IMR-90 (cell line): ENCODE measurements around the gene ADGRF1. TPM values are rescaled to one million over a fixed set of nuclear protein-coding genes. Genes with fewer than 3 reads are reported as not detected.

Experiments
- ATAC-seq: fragments of 200-7000 bp; cut with Tn5 transposase; 2 replicates; pipeline ENCODE4 v1.9.1; 2020; ENCODE audit warnings: low read depth, mild to moderate bottlenecking, moderate library complexity
- BruUV-seq: library from RNA; stranded (reverse); fragments of 400-500 nt; replicated peaks from 2 replicates; lab custom pipeline; 2021; lab: Mats Ljungman, UMichigan
- CTCF ChIA-PET: fragments of 300-600 bp; formaldehyde crosslinking; extraction: SDS; loops from one replicate; lab custom pipeline; 2021; ENCODE audit warnings: antibody characterized with exemption; lab: Yijun Ruan, JAX
- POLR2A ChIA-PET: fragments of 300-600 bp; sonication (Branson Sonifier 250); formaldehyde crosslinking; loops from one replicate; lab custom pipeline; 2022; ENCODE audit warnings: antibody characterized with exemption; ENCODE audit not compliant: unreplicated experiment; lab: Charles Lee
- DNase-seq: peaks from one replicate; pipeline ENCODE4 v3.0.0; 2013
- H2AFZ ChIP-seq: replicated peaks from 2 replicates; pipeline ENCODE3; 2013; ENCODE audit warnings: low read length, mild to moderate bottlenecking; ENCODE audit not compliant: poor library complexity
- H2AK5ac ChIP-seq: 2 replicates; pipeline ENCODE4 v1.6.1; 2013; ENCODE audit warnings: low read depth, low read length, inconsistent platforms
- H2AK9ac ChIP-seq: replicated peaks from 2 replicates; pipeline ENCODE3; 2013; ENCODE audit warnings: mild to moderate bottlenecking, low read depth, low read length, moderate library complexity; ENCODE audit not compliant: poor library complexity
- H2BK120ac ChIP-seq: 2 replicates; pipeline ENCODE4 v1.6.1; 2013; ENCODE audit warnings: low read depth, low read length, inconsistent platforms
- H2BK15ac ChIP-seq: 3 replicates; pipeline ENCODE4 v1.6.1; 2013; ENCODE audit warnings: low read depth, low read length, inconsistent platforms
- H2BK20ac ChIP-seq: 2 replicates; pipeline ENCODE4 v1.6.1; 2013; ENCODE audit warnings: low read depth, mild to moderate bottlenecking, inconsistent platforms, low read length, moderate library complexity
- H2BK5ac ChIP-seq: 2 replicates; pipeline ENCODE4 v1.6.1; 2013; ENCODE audit warnings: mild to moderate bottlenecking, low read depth, low read length, inconsistent platforms; ENCODE audit not compliant: poor library complexity, severe bottlenecking
- H3K14ac ChIP-seq: replicated peaks from 2 replicates; pipeline ENCODE4 v1.6.1; 2013; ENCODE audit warnings: low read depth, low read length, inconsistent platforms
- H3K18ac ChIP-seq: 2 replicates; pipeline ENCODE4 v1.6.1; 2013; ENCODE audit warnings: low read depth, low read length, control low read depth
- H3K23ac ChIP-seq: 2 replicates; pipeline ENCODE4 v1.6.1; 2013; ENCODE audit warnings: low read depth, low read length, inconsistent platforms
- H3K27ac ChIP-seq: 2 replicates; pipeline ENCODE4 v1.5.1; 2013; ENCODE audit warnings: mild to moderate bottlenecking, control low read depth, low read length; ENCODE audit not compliant: insufficient read depth
- H3K27me3 ChIP-seq: 2 replicates; pipeline ENCODE4 v1.6.1; 2013; ENCODE audit warnings: low read length; ENCODE audit not compliant: control insufficient read depth, insufficient read depth
- H3K36me3 ChIP-seq: 2 replicates; pipeline ENCODE4 v1.6.1; 2013; ENCODE audit warnings: low read length, mixed read lengths; ENCODE audit not compliant: control insufficient read depth, insufficient read depth
- H3K4ac ChIP-seq: 2 replicates; pipeline ENCODE4 v1.6.1; 2013; ENCODE audit warnings: low read depth, low read length, inconsistent platforms
- H3K4me1 ChIP-seq: 2 replicates; pipeline ENCODE4 v1.6.1; 2013; ENCODE audit warnings: low read length, mixed read lengths; ENCODE audit not compliant: control insufficient read depth, insufficient read depth
- H3K4me2 ChIP-seq: 2 replicates; pipeline ENCODE4 v1.6.1; 2013; ENCODE audit warnings: low read depth, mild to moderate bottlenecking, control low read depth, low read length, moderate library complexity
- H3K4me3 ChIP-seq: 2 replicates; pipeline ENCODE4 v1.5.1; 2013; ENCODE audit warnings: low read depth, mild to moderate bottlenecking, control low read depth, low read length, moderate library complexity; ENCODE audit not compliant: insufficient read depth
- H3K56ac ChIP-seq: 2 replicates; pipeline ENCODE4 v1.6.1; 2013; ENCODE audit warnings: low read length, inconsistent platforms; ENCODE audit not compliant: insufficient read depth; ENCODE audit errors: extremely low read depth
- H3K79me1 ChIP-seq, 2 experiments: 2 replicates each; pipeline ENCODE4 v1.6.1; 2013; ENCODE audit warnings: low read length in 2 of 2, inconsistent platforms in 1 of 2, low read depth in 1 of 2
- H3K9ac ChIP-seq: 2 replicates; pipeline ENCODE4 v1.6.1; 2013; ENCODE audit warnings: low read depth, low read length, control low read depth
- H3K9me1 ChIP-seq: 2 replicates; pipeline ENCODE4 v1.6.1; 2013; ENCODE audit warnings: low read length, inconsistent platforms; ENCODE audit not compliant: insufficient read depth
- H3K9me3 ChIP-seq: 2 replicates; pipeline ENCODE4 v1.6.1; 2013; ENCODE audit warnings: low read length; ENCODE audit not compliant: control insufficient read depth, insufficient read depth
- H4K20me1 ChIP-seq: 2 replicates; pipeline ENCODE4 v1.6.1; 2013; ENCODE audit warnings: low read length, inconsistent platforms; ENCODE audit not compliant: insufficient read depth
- H4K5ac ChIP-seq: 2 replicates; pipeline ENCODE4 v1.6.1; 2013; ENCODE audit warnings: mild to moderate bottlenecking, low read depth, low read length, control low read depth
- H4K8ac ChIP-seq, 2 experiments: 2 replicates each; pipeline ENCODE4 v1.6.1; 2013; ENCODE audit warnings: low read depth in 2 of 2, low read length in 2 of 2, control low read depth in 1 of 2, inconsistent platforms in 1 of 2
- H4K91ac ChIP-seq: 2 replicates; pipeline ENCODE4 v1.6.1; 2013; ENCODE audit warnings: low read depth, low read length, inconsistent platforms; ENCODE audit not compliant: insufficient read depth
- BHLHE40 ChIP-seq: fragments of 150-350 bp; IDR thresholded peaks from 2 replicates; pipeline ENCODE4 v1.6.1; 2016; ENCODE audit warnings: mild to moderate bottlenecking, low read depth, low read length
- CEBPB ChIP-seq: IDR thresholded peaks from 2 replicates; pipeline ENCODE4 v1.6.1; 2012; ENCODE audit warnings: low read depth, low read length, improper control_type of control experiment
- CHD1 ChIP-seq: IDR thresholded peaks from 2 replicates; pipeline ENCODE4 v1.6.1; 2012; ENCODE audit warnings: low read depth, low read length, improper control_type of control experiment
- CTCF ChIP-seq: conservative IDR thresholded peaks from 2 replicates; pipeline ENCODE4 v1.5.1; 2012; ENCODE audit warnings: mild to moderate bottlenecking, low read depth, low read length, improper control_type of control experiment
- ELK1 ChIP-seq: fragments of 150-350 bp; IDR thresholded peaks from 2 replicates; pipeline ENCODE4 v1.6.1; 2016; ENCODE audit warnings: low read depth, mild to moderate bottlenecking, low read length, moderate library complexity, borderline replicate concordance
- FOS ChIP-seq: fragments of 150-350 bp; IDR thresholded peaks from 2 replicates; pipeline ENCODE4 v1.6.1; 2016; ENCODE audit warnings: low read depth, low read length
- MAFK ChIP-seq: IDR thresholded peaks from 2 replicates; pipeline ENCODE4 v1.6.1; 2012; ENCODE audit warnings: low read depth, low read length, improper control_type of control experiment
- MAZ ChIP-seq: IDR thresholded peaks from 2 replicates; pipeline ENCODE4 v1.6.1; 2012; ENCODE audit warnings: low read depth, mild to moderate bottlenecking, low read length, improper control_type of control experiment, moderate library complexity, borderline replicate concordance
- MXI1 ChIP-seq: IDR thresholded peaks from 2 replicates; pipeline ENCODE4 v1.6.1; 2012; ENCODE audit warnings: low read depth, mild to moderate bottlenecking, low read length, moderate library complexity, borderline replicate concordance
- NFE2L2 ChIP-seq: fragments of 150-350 bp; IDR thresholded peaks from 2 replicates; pipeline ENCODE4 v1.6.1; 2016; ENCODE audit warnings: low read depth, mild to moderate bottlenecking, low read length
- POLR2A ChIP-seq: IDR thresholded peaks from 2 replicates; pipeline ENCODE4 v1.6.1; 2012; ENCODE audit warnings: mild to moderate bottlenecking, low read depth, low read length
- RAD21 ChIP-seq: IDR thresholded peaks from 2 replicates; pipeline ENCODE4 v1.6.1; 2012; ENCODE audit warnings: low read length, improper control_type of control experiment
- RCOR1 ChIP-seq: IDR thresholded peaks from 2 replicates; pipeline ENCODE4 v1.6.1; 2012; ENCODE audit warnings: mild to moderate bottlenecking, low read length, improper control_type of control experiment; ENCODE audit not compliant: insufficient replicate concordance
- RFX5 ChIP-seq: IDR thresholded peaks from 2 replicates; pipeline ENCODE4 v1.8.0; 2012; ENCODE audit warnings: low read depth, mild to moderate bottlenecking, low read length, moderate library complexity
- SMC3 ChIP-seq: fragments of 150-350 bp; IDR thresholded peaks from 2 replicates; pipeline ENCODE4 v1.6.1; 2016; ENCODE audit warnings: low read depth, mild to moderate bottlenecking, antibody characterized with exemption, low read length, moderate library complexity
- WGBS, 2 experiments: methylation state at CpG; one replicate each; pipeline versions ENCODE4 v1.1.5 to v1.1.7; 2013; ENCODE audit warnings: missing lambda C conversion rate in 2 of 2; ENCODE audit not compliant: insufficient read length in 1 of 2; ENCODE audit errors: extremely low coverage in 2 of 2; 5-methylcytosine and 5-hydroxymethylcytosine counted together
- dilution Hi-C: fragments of 300-500 bp; cut with HindIII; formaldehyde crosslinking; loops from one replicate; pipeline ENCODE4 v1.14.3; 2018; ENCODE audit warnings: low sequenced_read_pairs; ENCODE audit not compliant: unreplicated experiment
- in situ Hi-C: fragments of 300-500 bp; cut with MboI; formaldehyde crosslinking; loops from 3 replicates; pipeline ENCODE4 v1.14.3; 2019; ENCODE audit warnings: low sequenced_read_pairs, inconsistent platforms, mixed read lengths
- intact Hi-C: fragments of 100-400 bp; cut with micrococcal nuclease; formaldehyde crosslinking; loops from 2 replicates; pipeline ENCODE4 v1.10.0; 2022
- polyA plus RNA-seq, 3 experiments: library from polyadenylated mRNA; depleted of rRNA; stranded (reverse); fragments of >200 nt; gene quantifications; 2 replicates each; pipeline ENCODE4 v1.2.3, GENCODE V29; 2012; ENCODE audit warnings: low replicate concordance in 1 of 3
- total RNA-seq: library from RNA; depleted of rRNA; stranded (reverse); fragments of >200 nt; gene quantifications from 2 replicates; pipeline ENCODE4 v1.2.3, GENCODE V29; 2012
- TF ChIP-seq, protein P1 (sequence below): fragments of 150-350 bp; IDR thresholded peaks from 2 replicates; pipeline ENCODE4 v1.6.1; 2017; ENCODE audit warnings: mild to moderate bottlenecking, antibody characterized with exemption, low read length, low read depth

Gene ADGRF1
- total and polyA plus RNA-seq, 2 of the 4 experiments (the other 2 are of a cell fraction) = not detected

DNA sequence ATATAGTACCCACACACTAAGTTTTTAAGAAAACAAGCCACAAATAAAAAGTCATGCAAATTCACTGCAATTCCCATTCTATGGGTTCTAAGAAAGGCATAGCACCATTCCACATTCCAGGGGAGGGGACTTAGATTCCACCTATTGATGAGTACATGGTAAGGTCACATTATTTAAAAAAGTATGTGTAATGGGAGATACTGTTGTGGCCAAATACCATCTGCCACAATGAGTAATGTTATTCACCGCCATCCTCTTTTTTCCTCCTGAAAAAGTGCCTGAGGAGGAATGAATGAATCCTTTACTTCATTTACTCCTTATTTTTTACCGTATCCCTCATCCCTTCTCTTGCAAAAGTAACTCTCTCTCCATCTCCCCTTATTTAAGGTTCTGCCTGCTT, 27.0 kb upstream of the ADGRF1 start:
- Histone ChIP-seq H3K27me3 (0 out of 2 replicates have a peak, but pooled peaks cover 2% of the 10 kb centered on the region), H2BK5ac (no peak overlapping the region), H3K27ac (no peak overlapping the region), H3K9ac (no peak overlapping the region), H3K18ac (no peak overlapping the region), H3K56ac (no peak overlapping the region), H4K5ac (no peak overlapping the region), H3K4me1 (no peaks in the 10 kb centered on the region), H3K79me1 (no peaks in the 10 kb centered on the region), H2BK120ac (no peak overlapping the region), H2AFZ (no peak overlapping the region), H3K4me2 (no peak overlapping the region), H3K9me1 (no peaks in the 10 kb centered on the region), H2BK15ac (no peak overlapping the region), H2AK9ac (no peak overlapping the region), H3K9me3 (no peaks in the 10 kb centered on the region), H4K20me1 (no peaks in the 10 kb centered on the region), H3K4me3 (no peak overlapping the region), H3K14ac (no peak overlapping the region), H3K36me3 (no peaks in the 10 kb centered on the region), H2AK5ac (no peak overlapping the region), H4K91ac (no peak overlapping the region), H4K8ac (no peak overlapping the region), H2BK20ac (no peak overlapping the region), H3K23ac (no peak overlapping the region), H3K4ac (no peak overlapping the region)
- ATAC-seq = no peak
- no CpG with 5 or more reads among the region's 2 CpGs for WGBS, 2 experiments
- ChIA-PET POLR2A (no interaction called here), CTCF (no interaction called here)
- dilution Hi-C loops (no loop called here), in situ Hi-C loops (no loop called here), intact Hi-C loops (no loop called here)
- TF ChIP-seq BHLHE40 (no peak), FOS (no peak), POLR2A (no peak), RAD21 (no peak), MXI1 (no peak), RCOR1 (no peak), CTCF (no peak), RFX5 (no peak), MAFK (no peak), MAZ (no peak), SMC3 (no peak), CEBPB (no peak), CHD1 (no peak), ELK1 (no peak), NFE2L2 (no peak)
- TF ChIP-seq, protein P1, sequence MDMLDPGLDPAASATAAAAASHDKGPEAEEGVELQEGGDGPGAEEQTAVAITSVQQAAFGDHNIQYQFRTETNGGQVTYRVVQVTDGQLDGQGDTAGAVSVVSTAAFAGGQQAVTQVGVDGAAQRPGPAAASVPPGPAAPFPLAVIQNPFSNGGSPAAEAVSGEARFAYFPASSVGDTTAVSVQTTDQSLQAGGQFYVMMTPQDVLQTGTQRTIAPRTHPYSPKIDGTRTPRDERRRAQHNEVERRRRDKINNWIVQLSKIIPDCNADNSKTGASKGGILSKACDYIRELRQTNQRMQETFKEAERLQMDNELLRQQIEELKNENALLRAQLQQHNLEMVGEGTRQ = no peak
- DNase-seq = no peak
- no TSS peak for BruUV-seq
